Measurements from ENCODE around the gene NDUFB10.

- no peak for TF ChIP-seq CTCF (IDR thresholded peaks at IDR 0.05)
- no peak for TF ChIP-seq EP300 (IDR thresholded peaks at IDR 0.05)
- TF ChIP-seq POLR2AphosphoS5 (IDR thresholded peaks at IDR 0.05) = no peak
Measured at GRCh38 chr16:1989209-1990100, 30.1 kb downstream of the NDUFB10 start, which contains the start of gene SYNGR3.

Data from esophagus muscularis mucosa (tissue), 4 donors.